Type B pancreatic cell (in vitro differentiated cells): Measurements from ENCODE around the gene XDH. TPM values are rescaled to one million over a fixed set of nuclear protein-coding genes. Genes with fewer than 3 reads are reported as not detected.
A peak's percentile ranks its signal among the peaks of the same experiment; 100 is the strongest.

Source experiments
- DNase-seq: peaks from one replicate; pipeline ENCODE4 v3.0.0; 2021; ENCODE audit warnings: mixed read lengths; ENCODE audit not compliant: unreplicated experiment; ENCODE audit errors: extremely low spot score
- H3K27ac Mint-ChIP-seq: 2 replicates; pipeline ENCODE4 v1.8.0; 2021; ENCODE audit warnings: mild to moderate bottlenecking, mixed read lengths
- H3K27me3 Mint-ChIP-seq: 2 replicates; pipeline ENCODE4 v1.8.0; 2021; ENCODE audit warnings: mixed read lengths
- H3K36me3 Mint-ChIP-seq: 2 replicates; pipeline ENCODE4 v1.8.0; 2021; ENCODE audit warnings: mixed read lengths
- H3K4me1 Mint-ChIP-seq: one replicate; pipeline ENCODE4 v1.8.0; 2021; ENCODE audit warnings: mixed read lengths; ENCODE audit not compliant: unreplicated experiment
- H3K4me3 Mint-ChIP-seq: 2 replicates; pipeline ENCODE4 v1.8.0; 2021; ENCODE audit warnings: mild to moderate bottlenecking, mixed read lengths
- H3K9me3 Mint-ChIP-seq: 2 replicates; pipeline ENCODE4 v1.8.0; 2021; ENCODE audit warnings: mixed read lengths
- total RNA-seq: library from RNA; stranded (reverse); gene quantifications from 2 replicates; pipeline ENCODE4 v1.2.1, GENCODE V29; 2021; ENCODE audit warnings: low replicate concordance
- TF ChIP-seq, protein P1 (sequence below): fragments of 200-600 bp; sonication (generic); conservative IDR thresholded peaks from 2 replicates; pipeline ENCODE4 v1.5.0; 2021; ENCODE audit warnings: antibody characterized with exemption, mild to moderate bottlenecking

The XDH gene
- total RNA-seq, 1 donor from 2014 or later = 2.5 TPM

DNA sequence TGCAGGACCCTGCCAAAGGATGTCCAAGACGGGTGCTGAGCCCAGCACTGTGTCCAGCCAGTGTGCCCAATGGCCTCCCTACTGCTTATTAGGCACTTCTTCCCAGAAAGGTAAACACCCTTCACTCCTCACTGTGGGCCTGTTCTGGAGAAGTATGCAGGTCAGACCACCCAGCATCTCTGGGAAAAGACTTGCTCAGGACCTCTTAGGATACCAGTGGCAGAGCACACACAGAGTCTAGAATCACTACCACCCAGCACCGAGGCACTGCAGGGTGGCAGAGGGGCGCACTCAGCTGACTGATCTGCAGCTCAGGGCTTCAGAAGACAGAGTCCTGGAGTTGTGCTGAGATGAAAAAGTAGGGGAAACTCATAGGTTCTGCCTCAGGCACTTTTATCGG lies 25.8 kb downstream of the XDH start:
- TF ChIP-seq, protein P1, sequence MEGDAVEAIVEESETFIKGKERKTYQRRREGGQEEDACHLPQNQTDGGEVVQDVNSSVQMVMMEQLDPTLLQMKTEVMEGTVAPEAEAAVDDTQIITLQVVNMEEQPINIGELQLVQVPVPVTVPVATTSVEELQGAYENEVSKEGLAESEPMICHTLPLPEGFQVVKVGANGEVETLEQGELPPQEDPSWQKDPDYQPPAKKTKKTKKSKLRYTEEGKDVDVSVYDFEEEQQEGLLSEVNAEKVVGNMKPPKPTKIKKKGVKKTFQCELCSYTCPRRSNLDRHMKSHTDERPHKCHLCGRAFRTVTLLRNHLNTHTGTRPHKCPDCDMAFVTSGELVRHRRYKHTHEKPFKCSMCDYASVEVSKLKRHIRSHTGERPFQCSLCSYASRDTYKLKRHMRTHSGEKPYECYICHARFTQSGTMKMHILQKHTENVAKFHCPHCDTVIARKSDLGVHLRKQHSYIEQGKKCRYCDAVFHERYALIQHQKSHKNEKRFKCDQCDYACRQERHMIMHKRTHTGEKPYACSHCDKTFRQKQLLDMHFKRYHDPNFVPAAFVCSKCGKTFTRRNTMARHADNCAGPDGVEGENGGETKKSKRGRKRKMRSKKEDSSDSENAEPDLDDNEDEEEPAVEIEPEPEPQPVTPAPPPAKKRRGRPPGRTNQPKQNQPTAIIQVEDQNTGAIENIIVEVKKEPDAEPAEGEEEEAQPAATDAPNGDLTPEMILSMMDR = no peak
- Mint-ChIP-seq H3K27ac (no peak overlapping the region), H3K4me3 (no peak overlapping the region), H3K36me3 (no peaks in the 10 kb centered on the region), H3K4me1 (no peaks in the 10 kb centered on the region), H3K9me3 (no peaks in the 10 kb centered on the region), H3K27me3 (peaks cover 3% of the 10 kb centered on the region)
- DNase-seq = no peak

DNA sequence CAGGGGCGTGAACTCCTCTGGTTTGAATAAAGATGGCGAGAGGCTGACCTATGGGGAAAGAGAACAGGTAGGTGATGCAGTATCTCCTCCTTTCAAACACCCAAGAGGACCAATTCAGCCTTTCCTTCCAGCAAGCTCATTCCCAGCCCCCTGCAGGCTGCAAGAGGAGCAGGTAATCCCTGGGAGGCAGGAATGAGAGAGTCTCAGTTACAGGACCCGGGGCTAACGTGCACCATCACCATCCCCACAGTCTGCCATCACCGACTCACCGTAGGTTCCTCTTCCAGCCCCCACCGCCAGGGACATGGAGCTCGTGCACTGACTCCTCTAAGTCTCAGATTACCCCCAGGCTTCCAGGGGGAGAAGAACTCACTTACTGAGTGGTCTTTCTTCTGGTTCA lies 26.7 kb downstream of the XDH start:
- no peaks in the 10 kb centered on the region for H3K4me1 Mint-ChIP-seq
- H3K27ac Mint-ChIP-seq = no peak overlapping the region
- DNase-seq = peak; percentile 39
- H3K27me3 Mint-ChIP-seq = peaks cover 3% of the 10 kb centered on the region
- no peaks in the 10 kb centered on the region for H3K9me3 Mint-ChIP-seq
- no peaks in the 10 kb centered on the region for H3K36me3 Mint-ChIP-seq
- no peak overlapping the region for H3K4me3 Mint-ChIP-seq
- TF ChIP-seq, protein P1 = no peak

DNA sequence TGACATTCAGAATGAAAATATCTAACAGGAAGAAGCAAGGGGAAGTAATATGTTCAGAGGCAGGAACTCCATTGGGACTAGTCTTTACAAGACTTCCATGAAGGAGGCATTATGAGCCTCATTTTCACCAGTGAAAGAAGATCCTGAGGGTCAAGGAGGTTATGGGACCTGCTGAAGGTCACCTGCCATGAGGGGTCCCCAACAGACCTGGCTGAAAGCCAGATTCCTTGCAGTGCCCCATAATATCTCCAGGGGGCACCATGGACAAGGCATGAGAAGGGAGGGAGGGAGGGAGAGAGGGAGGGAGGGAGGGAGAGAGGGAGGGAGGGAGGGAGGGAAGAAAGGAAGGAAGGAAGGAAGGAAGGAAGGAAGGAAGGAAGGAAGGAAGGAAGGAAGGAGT lies 27.9 kb downstream of the XDH start:
- Mint-ChIP-seq H3K4me1 (no peaks in the 10 kb centered on the region), H3K4me3 (no peak overlapping the region), H3K9me3 (no peaks in the 10 kb centered on the region), H3K36me3 (no peaks in the 10 kb centered on the region), H3K27ac (no peak overlapping the region), H3K27me3 (peaks cover 3% of the 10 kb centered on the region)
- no peak for DNase-seq
- TF ChIP-seq, protein P1 = peak; percentile 30

DNA sequence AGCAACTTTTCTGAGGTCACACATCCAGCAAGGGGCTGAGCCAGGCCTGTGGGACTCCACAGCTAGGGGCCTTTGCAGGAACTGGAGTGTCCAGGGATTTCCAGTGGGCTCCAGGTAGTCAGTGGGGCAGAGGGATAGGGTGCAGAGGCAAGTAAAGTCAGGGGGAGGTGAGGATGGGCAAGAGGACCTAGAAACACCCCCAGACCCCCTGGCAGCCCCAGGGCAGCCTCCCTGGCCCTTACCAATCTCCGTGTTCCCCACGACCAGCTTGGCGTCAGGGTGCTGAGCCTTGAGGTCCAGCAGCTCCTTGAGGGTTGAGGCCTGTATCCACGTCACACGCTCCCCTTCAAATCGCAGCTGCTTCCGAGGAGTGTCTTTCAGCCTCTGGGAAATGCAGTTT lies 28.4 kb downstream of the XDH start:
- H3K4me1 Mint-ChIP-seq = no peaks in the 10 kb centered on the region
- no peaks in the 10 kb centered on the region for H3K36me3 Mint-ChIP-seq
- no peak overlapping the region for H3K27ac Mint-ChIP-seq
- TF ChIP-seq, protein P1 = no peak
- peaks cover 3% of the 10 kb centered on the region for H3K27me3 Mint-ChIP-seq
- H3K4me3 Mint-ChIP-seq = no peak overlapping the region
- DNase-seq = no peak
- H3K9me3 Mint-ChIP-seq = no peaks in the 10 kb centered on the region

DNA sequence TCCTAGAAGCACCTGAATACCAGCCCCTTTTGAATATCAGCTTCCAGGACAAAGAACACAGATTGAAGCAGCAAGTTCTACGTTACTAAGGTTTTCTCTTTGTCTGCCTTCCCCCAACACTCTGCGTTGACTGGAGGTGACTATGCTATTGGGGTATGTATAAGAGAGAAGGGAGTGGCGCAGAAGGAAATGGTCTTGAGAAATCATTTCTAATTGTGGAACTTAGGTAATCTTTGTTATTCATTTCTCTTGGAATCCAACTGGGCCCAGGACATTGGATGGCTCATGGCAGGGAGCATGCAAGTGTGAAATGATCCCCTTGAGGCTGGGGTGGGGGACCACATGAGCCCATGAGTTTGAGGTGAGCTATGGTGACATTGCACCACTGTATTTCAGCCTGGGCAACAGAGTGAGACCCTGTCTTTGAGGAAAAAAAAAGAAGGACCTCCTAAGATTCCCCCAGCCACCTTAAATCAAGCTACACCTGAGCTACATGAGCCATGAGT lies 29.7 kb downstream of the XDH start:
- Mint-ChIP-seq H3K4me1 (no peaks in the 10 kb centered on the region), H3K27me3 (peaks cover 3% of the 10 kb centered on the region), H3K36me3 (no peaks in the 10 kb centered on the region), H3K4me3 (no peak overlapping the region), H3K27ac (peak overlapping the region; percentile 61), H3K9me3 (no peaks in the 10 kb centered on the region)
- TF ChIP-seq, protein P1 = no peak
- no peak for DNase-seq

DNA sequence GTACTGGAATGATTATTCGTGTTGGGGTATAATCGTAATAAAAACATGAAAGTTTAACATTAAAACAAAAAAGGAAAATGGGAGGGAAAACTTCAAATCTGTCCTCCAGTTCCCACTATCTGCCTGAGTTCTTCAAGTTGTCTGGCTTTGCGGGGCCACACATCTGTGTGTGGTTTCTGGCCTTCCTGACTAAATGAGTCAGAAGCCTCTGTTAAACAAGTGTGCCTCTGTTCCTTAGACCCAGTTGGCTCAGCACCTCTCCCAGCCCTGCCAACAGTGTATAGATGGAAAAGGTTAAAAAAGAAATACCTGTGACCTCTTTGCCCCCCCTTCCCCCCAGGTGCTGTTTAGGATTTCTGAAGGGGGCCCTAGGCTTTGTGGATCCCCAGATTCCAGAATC lies 30.2 kb downstream of the XDH start:
- H3K36me3 Mint-ChIP-seq = no peaks in the 10 kb centered on the region
- no peaks in the 10 kb centered on the region for H3K9me3 Mint-ChIP-seq
- no peak overlapping the region for H3K4me3 Mint-ChIP-seq
- no peaks in the 10 kb centered on the region for H3K4me1 Mint-ChIP-seq
- peaks cover 3% of the 10 kb centered on the region for H3K27me3 Mint-ChIP-seq
- TF ChIP-seq, protein P1 = no peak
- H3K27ac Mint-ChIP-seq = peak overlapping the region; percentile 61
- no peak for DNase-seq
